Activated naive CD4-positive, alpha-beta T cell treated with anti-CD3 and anti-CD28 coated beads for 36 hours (primary cell): ENCODE measurements around the gene LEUTX. TPM values are rescaled to one million over a fixed set of nuclear protein-coding genes. Genes with fewer than 3 reads are reported as not detected.
"Not testable (repeated sequence)": the region's sequence is repeated elsewhere in the genome, so short reads cannot be mapped to it uniquely, and the experiment has no call there.

Source experiments
- CTCF ChIA-PET: fragments of 350-600 bp; sonication (Branson Sonifier 250); formaldehyde crosslinking; loops from one replicate; lab custom pipeline; 2021; ENCODE audit warnings: antibody characterized with exemption; lab: Charles Lee
- DNase-seq: peaks from one replicate; pipeline ENCODE4 v3.0.0-alpha.2; 2020
- H3K27ac Mint-ChIP-seq: one replicate; pipeline ENCODE4 v1.8.0; 2021; ENCODE audit warnings: mild to moderate bottlenecking, mixed read lengths
- H3K27me3 Mint-ChIP-seq: one replicate; pipeline ENCODE4 v1.8.0; 2021; ENCODE audit warnings: low read depth, mixed read lengths
- H3K36me3 Mint-ChIP-seq: one replicate; pipeline ENCODE4 v1.8.0; 2021; ENCODE audit warnings: low read depth, mixed read lengths
- H3K4me1 Mint-ChIP-seq: one replicate; pipeline ENCODE4 v1.8.0; 2021; ENCODE audit warnings: low read depth, mixed read lengths
- H3K4me3 Mint-ChIP-seq: one replicate; pipeline ENCODE4 v1.8.0; 2021; ENCODE audit warnings: mild to moderate bottlenecking, moderate library complexity, mixed read lengths
- H3K9me3 Mint-ChIP-seq: one replicate; pipeline ENCODE4 v1.8.0; 2021; ENCODE audit warnings: mixed read lengths
- intact Hi-C: fragments of 100-400 bp; cut with micrococcal nuclease; formaldehyde crosslinking; loops from one replicate; pipeline ENCODE4 v1.15.1; 2023
- total RNA-seq, 2 experiments: library from RNA; stranded (reverse); gene quantifications; one replicate each; pipeline ENCODE4 v1.2.3, GENCODE V29; 2021

Gene LEUTX
- total RNA-seq, 2 experiments from 2014 or later: not detected

GRCh38 chr19:39792999-39793546 is 14.4 kb downstream of the LEUTX start:
- Mint-ChIP-seq H3K27me3 (peaks cover 2% of the 10 kb centered on the region), H3K27ac (no peak overlapping the region), H3K4me1 (no peaks in the 10 kb centered on the region), H3K4me3 (peak overlapping the region; percentile 73), H3K36me3 (no peaks in the 10 kb centered on the region), H3K9me3 (peaks cover 6% of the 10 kb centered on the region)
- DNase-seq: peak; percentile 85
- intact Hi-C loops: loop anchor here (1.0 kb wide), 2 partner anchors 51 to 177 kb away; no protein-coding TSS in a partner anchor
- CTCF ChIA-PET: interaction anchor here (0.6 to 2.5 kb wide), 17 partner anchors 8 to 1931 kb away, joined by 3 to 31 read pairs (median 6); partner anchors contain the start of genes FBL, LEUTX and PSMC4

GRCh38 chr19:39795001-39795400 is 16.3 kb downstream of the LEUTX start:
- no peaks in the 10 kb centered on the region for H3K9me3 Mint-ChIP-seq

GRCh38 chr19:39796000-39796498 is 17.4 kb downstream of the LEUTX start:
- Mint-ChIP-seq H3K9me3 (no peaks in the 10 kb centered on the region), H3K36me3 (no peaks in the 10 kb centered on the region), H3K27ac (no peak overlapping the region), H3K4me3 (no peak overlapping the region), H3K27me3 (peaks cover 2% of the 10 kb centered on the region), H3K4me1 (no peaks in the 10 kb centered on the region)
- CTCF ChIA-PET: interaction anchor here (0.9 to 2.4 kb wide), 2 partner anchors 29 to 47 kb away, joined by 3 to 5 read pairs; no protein-coding TSS in a partner anchor
- intact Hi-C loops: no loop called here
- DNase-seq: no peak

More at GRCh38 chr19:39795001-39795400, 16.3 kb downstream of the LEUTX start:
- DNase-seq: peak; percentile 8
- no peak overlapping the region for H3K4me3 Mint-ChIP-seq
- intact Hi-C loops: no loop called here
- H3K27me3 Mint-ChIP-seq: peaks cover 2% of the 10 kb centered on the region
- CTCF ChIA-PET: interaction anchor here (0.7 to 2.4 kb wide), 3 partner anchors 48 to 743 kb away, joined by 3 to 5 read pairs (median 3); no protein-coding TSS in a partner anchor
- no peaks in the 10 kb centered on the region for H3K4me1 Mint-ChIP-seq
- no peaks in the 10 kb centered on the region for H3K36me3 Mint-ChIP-seq
- H3K27ac Mint-ChIP-seq: no peak overlapping the region

GRCh38 chr19:39797083-39797482 is 18.4 kb downstream of the LEUTX start:
- intact Hi-C loops: no loop called here
- no peak for DNase-seq
- no peak overlapping the region for H3K27ac Mint-ChIP-seq
- H3K27me3 Mint-ChIP-seq: peaks cover 2% of the 10 kb centered on the region
- no peaks in the 10 kb centered on the region for H3K9me3 Mint-ChIP-seq
- no peaks in the 10 kb centered on the region for H3K4me1 Mint-ChIP-seq
- H3K36me3 Mint-ChIP-seq: no peaks in the 10 kb centered on the region
- no peak overlapping the region for H3K4me3 Mint-ChIP-seq
- CTCF ChIA-PET: no interaction called here

GRCh38 chr19:39802958-39803357 is 24.3 kb downstream of the LEUTX start:
- no peak overlapping the region for H3K27ac Mint-ChIP-seq
- H3K27me3 Mint-ChIP-seq: peaks cover 4% of the 10 kb centered on the region
- CTCF ChIA-PET: interaction anchor here (0.6 to 2.8 kb wide), 2 partner anchors 11 to 52 kb away, joined by 3 to 10 read pairs; no protein-coding TSS in a partner anchor
- no peak for DNase-seq
- H3K4me1 Mint-ChIP-seq: no peaks in the 10 kb centered on the region
- no peaks in the 10 kb centered on the region for H3K36me3 Mint-ChIP-seq
- intact Hi-C loops: no loop called here
- no peak overlapping the region for H3K4me3 Mint-ChIP-seq
- H3K9me3 Mint-ChIP-seq: no peaks in the 10 kb centered on the region

- CTCF ChIA-PET: interaction anchor here (0.6 to 1.2 kb wide), 3 partner anchors 13 to 254 kb away, joined by 3 to 5 read pairs (median 4); no protein-coding TSS in a partner anchor
- peaks cover 4% of the 10 kb centered on the region for H3K27me3 Mint-ChIP-seq
- no peak overlapping the region for H3K4me3 Mint-ChIP-seq
- H3K9me3 Mint-ChIP-seq: no peaks in the 10 kb centered on the region
- no peak overlapping the region for H3K27ac Mint-ChIP-seq
- intact Hi-C loops: no loop called here
- H3K36me3 Mint-ChIP-seq: no peaks in the 10 kb centered on the region
- no peak for DNase-seq
- no peaks in the 10 kb centered on the region for H3K4me1 Mint-ChIP-seq
Measured at GRCh38 chr19:39805104-39805503, 26.4 kb downstream of the LEUTX start.

- Mint-ChIP-seq H3K36me3 (no peaks in the 10 kb centered on the region), H3K27me3 (peaks cover 4% of the 10 kb centered on the region), H3K9me3 (no peaks in the 10 kb centered on the region), H3K4me1 (no peaks in the 10 kb centered on the region), H3K27ac (no peak overlapping the region), H3K4me3 (no peak overlapping the region)
- intact Hi-C loops: no loop called here
- CTCF ChIA-PET: interaction anchor here (0.9 to 1.8 kb wide), 2 partner anchors 16 to 17 kb away, joined by 4 to 9 read pairs; no protein-coding TSS in a partner anchor
- DNase-seq: no peak
Measured at GRCh38 chr19:39807846-39808364, 29.3 kb downstream of the LEUTX start.

- intact Hi-C loops, H3K27ac Mint-ChIP-seq, H3K4me1 Mint-ChIP-seq, H3K27me3 Mint-ChIP-seq, H3K9me3 Mint-ChIP-seq, H3K4me3 Mint-ChIP-seq, DNase-seq, H3K36me3 Mint-ChIP-seq: not testable (repeated sequence)
- CTCF ChIA-PET: interaction anchor here (1.5 kb wide), 1 partner anchor 16 kb away, joined by 7 read pairs; no protein-coding TSS in a partner anchor
Measured at GRCh38 chr19:39808688-39809087, 30.0 kb downstream of the LEUTX start.

GRCh38 chr19:39809368-39809767 is 30.7 kb downstream of the LEUTX start:
- intact Hi-C loops: no loop called here
- Mint-ChIP-seq H3K4me1 (no peaks in the 10 kb centered on the region), H3K36me3 (no peaks in the 10 kb centered on the region), H3K9me3 (no peaks in the 10 kb centered on the region), H3K27me3 (peaks cover under 1% of the 10 kb centered on the region), H3K4me3 (no peak overlapping the region), H3K27ac (no peak overlapping the region)
- no peak for DNase-seq
- CTCF ChIA-PET: interaction anchor here (1.5 kb wide), 1 partner anchor 17 kb away, joined by 7 read pairs; no protein-coding TSS in a partner anchor

- no peak for DNase-seq
- intact Hi-C loops: no loop called here
- no peaks in the 10 kb centered on the region for H3K36me3 Mint-ChIP-seq
- H3K27me3 Mint-ChIP-seq: no peaks in the 10 kb centered on the region
- CTCF ChIA-PET: interaction anchor here (0.6 kb wide), 1 partner anchor 125 kb away, joined by 3 read pairs; no protein-coding TSS in a partner anchor
- no peak overlapping the region for H3K27ac Mint-ChIP-seq
- no peak overlapping the region for H3K4me3 Mint-ChIP-seq
- no peaks in the 10 kb centered on the region for H3K4me1 Mint-ChIP-seq
- H3K9me3 Mint-ChIP-seq: no peaks in the 10 kb centered on the region
Measured at GRCh38 chr19:39810424-39810823, 31.8 kb downstream of the LEUTX start.

GRCh38 chr19:39811064-39811463 is 32.4 kb downstream of the LEUTX start:
- DNase-seq: no peak
- CTCF ChIA-PET: no interaction called here
- Mint-ChIP-seq H3K4me1 (no peaks in the 10 kb centered on the region), H3K4me3 (no peak overlapping the region), H3K36me3 (no peaks in the 10 kb centered on the region), H3K27me3 (no peaks in the 10 kb centered on the region), H3K27ac (no peak overlapping the region), H3K9me3 (no peaks in the 10 kb centered on the region)
- intact Hi-C loops: no loop called here

GRCh38 chr19:39813264-39813993 is 34.8 kb downstream of the LEUTX start:
- intact Hi-C loops: no loop called here
- Mint-ChIP-seq H3K27ac (no peak overlapping the region), H3K4me1 (peaks cover 3% of the 10 kb centered on the region), H3K9me3 (no peaks in the 10 kb centered on the region), H3K4me3 (no peak overlapping the region), H3K27me3 (no peaks in the 10 kb centered on the region), H3K36me3 (peaks cover 3% of the 10 kb centered on the region)
- no peak for DNase-seq
- CTCF ChIA-PET: interaction anchor here (1.5 kb wide), 1 partner anchor 32 kb away, joined by 3 read pairs; no protein-coding TSS in a partner anchor
